NOMO-1 treated with dmso at 0.1 percent for 144 hours (cell line): ENCODE results near the gene ABCC10.
A peak's percentile ranks its signal among the peaks of the same experiment; 100 is the strongest.
"Not testable (repeated sequence)": the region's sequence is repeated elsewhere in the genome, so short reads cannot be mapped to it uniquely, and the experiment has no call there.

Experiments
- DNase-seq: peaks from one replicate; lab custom pipeline; 2025; ENCODE audit not compliant: unreplicated experiment; lab: John Stamatoyannopoulos, UW

ABCC10 gene, protein sequence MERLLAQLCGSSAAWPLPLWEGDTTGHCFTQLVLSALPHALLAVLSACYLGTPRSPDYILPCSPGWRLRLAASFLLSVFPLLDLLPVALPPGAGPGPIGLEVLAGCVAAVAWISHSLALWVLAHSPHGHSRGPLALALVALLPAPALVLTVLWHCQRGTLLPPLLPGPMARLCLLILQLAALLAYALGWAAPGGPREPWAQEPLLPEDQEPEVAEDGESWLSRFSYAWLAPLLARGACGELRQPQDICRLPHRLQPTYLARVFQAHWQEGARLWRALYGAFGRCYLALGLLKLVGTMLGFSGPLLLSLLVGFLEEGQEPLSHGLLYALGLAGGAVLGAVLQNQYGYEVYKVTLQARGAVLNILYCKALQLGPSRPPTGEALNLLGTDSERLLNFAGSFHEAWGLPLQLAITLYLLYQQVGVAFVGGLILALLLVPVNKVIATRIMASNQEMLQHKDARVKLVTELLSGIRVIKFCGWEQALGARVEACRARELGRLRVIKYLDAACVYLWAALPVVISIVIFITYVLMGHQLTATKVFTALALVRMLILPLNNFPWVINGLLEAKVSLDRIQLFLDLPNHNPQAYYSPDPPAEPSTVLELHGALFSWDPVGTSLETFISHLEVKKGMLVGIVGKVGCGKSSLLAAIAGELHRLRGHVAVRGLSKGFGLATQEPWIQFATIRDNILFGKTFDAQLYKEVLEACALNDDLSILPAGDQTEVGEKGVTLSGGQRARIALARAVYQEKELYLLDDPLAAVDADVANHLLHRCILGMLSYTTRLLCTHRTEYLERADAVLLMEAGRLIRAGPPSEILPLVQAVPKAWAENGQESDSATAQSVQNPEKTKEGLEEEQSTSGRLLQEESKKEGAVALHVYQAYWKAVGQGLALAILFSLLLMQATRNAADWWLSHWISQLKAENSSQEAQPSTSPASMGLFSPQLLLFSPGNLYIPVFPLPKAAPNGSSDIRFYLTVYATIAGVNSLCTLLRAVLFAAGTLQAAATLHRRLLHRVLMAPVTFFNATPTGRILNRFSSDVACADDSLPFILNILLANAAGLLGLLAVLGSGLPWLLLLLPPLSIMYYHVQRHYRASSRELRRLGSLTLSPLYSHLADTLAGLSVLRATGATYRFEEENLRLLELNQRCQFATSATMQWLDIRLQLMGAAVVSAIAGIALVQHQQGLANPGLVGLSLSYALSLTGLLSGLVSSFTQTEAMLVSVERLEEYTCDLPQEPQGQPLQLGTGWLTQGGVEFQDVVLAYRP (N-terminal part only)

DNA sequence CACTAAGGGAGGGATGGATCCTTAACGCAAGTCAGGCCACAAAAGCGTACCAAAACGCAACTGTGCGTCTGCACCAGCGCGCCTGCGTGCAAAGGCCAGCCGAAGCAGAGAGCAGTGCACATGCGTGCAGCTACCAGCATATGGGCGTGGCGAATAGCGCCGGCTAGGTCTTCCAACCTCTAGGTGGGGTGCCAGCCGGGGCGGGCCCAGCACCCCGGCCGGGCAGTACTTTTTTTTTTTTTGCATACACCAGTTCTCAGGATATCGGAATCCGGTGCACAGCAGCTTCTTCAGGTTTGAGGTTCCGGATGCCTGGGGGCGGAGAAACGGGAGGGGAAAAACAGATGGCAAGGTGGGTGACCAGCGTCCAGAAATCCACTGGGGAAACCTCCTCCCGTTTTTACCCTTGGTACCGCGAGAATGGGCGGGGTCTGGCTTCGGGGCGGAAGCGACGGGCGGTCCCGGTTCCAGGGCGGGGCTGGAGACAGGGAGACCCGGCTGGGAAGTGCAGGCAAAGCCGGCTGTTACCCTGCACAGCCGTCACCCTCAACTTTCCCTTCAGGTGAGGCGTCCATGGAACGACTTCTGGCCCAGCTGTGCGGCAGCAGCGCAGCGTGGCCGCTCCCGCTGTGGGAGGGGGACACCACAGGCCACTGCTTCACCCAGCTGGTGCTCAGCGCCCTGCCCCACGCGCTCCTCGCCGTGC, at the start of gene ABCC10:
Gene ABCC10, plus strand, starts transcription at position 136 of the 706 bp plus-strand sequence. Its CDS starts 438 bp downstream, at position 574.
- peak; percentile 93 for DNase-seq

DNA sequence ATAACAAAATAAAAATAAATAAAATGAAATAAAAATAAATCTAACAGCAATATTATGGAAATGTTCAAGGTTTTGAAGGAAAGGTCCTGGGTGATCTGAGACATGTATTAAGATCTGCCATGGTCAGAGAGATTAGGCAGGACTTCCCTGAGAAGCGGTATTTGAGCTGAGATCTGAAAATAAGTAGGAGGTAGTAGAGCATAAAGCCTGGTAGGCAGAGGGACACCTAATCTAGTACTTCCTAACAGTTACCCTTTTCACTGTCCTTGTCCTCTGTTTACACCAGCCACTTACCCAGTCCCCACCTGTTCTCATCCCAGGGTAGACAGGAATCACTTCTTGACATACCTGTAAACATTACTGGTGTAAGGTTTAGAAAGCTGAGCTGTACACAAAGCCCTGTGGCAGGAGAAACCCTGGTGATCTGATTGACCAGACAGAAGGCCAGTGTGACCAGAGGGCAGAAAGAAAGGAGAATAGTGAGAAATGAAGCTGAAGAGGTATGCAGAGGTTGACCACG, 49.6 kb upstream of the ABCC10 start:
- no peak for DNase-seq

DNA sequence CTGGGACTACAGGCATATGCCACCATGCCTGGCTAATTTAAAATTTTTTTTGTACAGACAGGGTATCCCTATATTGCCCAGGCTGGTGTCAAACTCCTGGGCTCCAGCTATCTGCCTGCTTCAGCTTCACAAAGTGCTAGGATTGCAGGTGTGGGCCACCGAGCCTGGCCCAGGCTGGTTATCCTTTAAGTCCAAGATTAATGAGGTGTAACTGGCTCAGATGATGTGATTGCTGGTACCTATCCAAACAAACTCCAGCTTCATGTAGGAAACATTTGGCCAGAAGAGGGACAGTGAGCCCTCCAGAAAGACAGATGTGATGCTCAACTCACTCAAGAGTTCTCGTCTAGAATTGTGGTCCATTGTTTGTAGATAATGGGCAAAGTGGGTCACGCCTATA, 48.7 kb upstream of the ABCC10 start:
- no peak for DNase-seq

DNA sequence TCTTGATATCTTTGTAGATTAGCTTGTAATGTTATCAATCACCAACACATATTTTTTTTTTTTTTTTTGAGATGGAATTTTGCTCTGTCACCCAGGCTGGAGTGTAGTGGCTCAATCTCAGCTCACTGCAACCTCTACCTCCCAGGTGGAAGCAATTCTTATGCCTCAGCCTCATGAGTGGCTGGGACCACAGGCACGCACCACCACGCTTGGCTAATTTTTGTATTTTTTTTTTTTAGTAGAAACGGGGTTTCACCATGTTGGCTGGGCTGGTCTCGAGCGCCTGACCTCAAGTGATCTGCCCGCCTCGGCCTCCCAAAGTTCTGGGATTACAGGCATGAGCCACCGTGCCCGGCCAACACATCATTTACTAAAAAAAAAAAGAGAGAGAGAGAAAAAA, 46.5 kb upstream of the ABCC10 start:
- DNase-seq = not testable (repeated sequence)

DNA sequence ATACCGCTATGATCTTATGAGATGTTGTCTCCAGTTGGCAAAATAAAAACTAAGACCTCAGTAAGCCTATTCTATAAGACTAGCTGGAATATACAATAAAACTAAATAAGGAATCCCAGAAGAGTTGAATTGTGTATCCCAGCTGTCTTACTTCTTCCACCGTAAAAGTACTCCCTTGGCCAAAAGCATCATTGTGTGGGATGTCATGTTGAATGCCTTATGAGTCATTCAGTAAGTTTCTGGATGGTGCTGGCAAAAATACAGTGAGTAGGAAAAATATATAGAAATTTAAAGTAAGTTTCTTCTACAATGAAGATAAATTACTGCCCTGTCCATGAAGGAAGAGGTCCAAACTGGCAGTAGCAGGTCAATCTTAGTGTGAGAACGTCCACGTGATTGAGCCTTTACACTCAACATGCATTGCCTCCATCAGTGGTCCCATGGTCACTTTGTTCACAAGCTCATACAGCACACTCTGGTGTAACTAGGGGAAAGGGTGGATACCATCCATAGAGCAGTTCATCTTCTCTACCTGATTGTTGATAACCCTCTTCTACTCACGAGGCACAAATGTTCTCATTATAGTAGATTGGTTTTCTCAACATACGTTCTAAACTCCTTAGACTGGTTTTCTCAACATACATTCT, 44.2 kb upstream of the ABCC10 start:
- no peak for DNase-seq

DNA sequence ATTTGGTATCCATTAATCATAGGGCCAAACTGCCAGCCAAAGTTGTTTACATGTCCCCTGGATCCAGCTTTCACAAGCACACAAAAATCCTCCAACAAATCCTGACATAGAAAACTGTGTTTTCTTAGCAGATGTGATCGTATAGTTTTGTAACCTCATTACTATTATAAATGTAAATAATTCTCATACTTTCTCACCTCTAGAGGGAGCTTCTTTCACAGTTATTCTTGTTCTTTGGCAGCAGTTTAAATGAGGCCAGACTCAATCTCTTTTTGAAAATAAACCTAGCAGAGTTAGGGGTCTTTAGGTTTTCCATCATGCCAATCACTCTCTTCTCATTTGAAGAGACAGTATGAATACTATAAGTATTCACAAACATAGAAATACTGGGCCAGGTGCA, 40.8 kb upstream of the ABCC10 start:
- no peak for DNase-seq

DNA sequence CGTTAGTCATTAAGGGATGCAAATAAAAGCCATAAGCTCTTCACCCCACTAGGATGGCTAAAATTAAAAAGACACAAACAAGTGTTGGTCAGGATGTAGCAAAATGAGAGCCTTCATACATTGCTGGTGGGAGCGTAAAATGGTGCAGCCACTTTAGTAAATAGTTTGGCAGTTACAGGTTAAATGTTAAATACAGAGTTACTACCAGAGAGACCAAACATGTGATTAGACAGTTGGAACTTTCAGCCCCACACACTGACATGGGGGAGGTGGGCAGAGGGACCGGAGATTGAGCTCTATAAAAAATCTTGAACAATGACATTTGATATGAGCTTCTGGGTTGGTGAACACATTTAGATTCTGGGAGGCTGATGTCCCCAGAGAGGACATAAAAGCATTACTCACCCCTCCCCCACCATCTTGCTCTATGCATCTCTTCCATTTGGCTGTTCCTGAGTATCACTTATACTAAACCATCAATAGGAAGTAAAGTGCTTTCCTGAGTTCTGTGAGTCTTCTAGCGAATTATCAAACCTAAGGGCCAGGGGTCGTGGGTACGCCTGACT, 37.5 kb upstream of the ABCC10 start:
- DNase-seq = no peak

DNA sequence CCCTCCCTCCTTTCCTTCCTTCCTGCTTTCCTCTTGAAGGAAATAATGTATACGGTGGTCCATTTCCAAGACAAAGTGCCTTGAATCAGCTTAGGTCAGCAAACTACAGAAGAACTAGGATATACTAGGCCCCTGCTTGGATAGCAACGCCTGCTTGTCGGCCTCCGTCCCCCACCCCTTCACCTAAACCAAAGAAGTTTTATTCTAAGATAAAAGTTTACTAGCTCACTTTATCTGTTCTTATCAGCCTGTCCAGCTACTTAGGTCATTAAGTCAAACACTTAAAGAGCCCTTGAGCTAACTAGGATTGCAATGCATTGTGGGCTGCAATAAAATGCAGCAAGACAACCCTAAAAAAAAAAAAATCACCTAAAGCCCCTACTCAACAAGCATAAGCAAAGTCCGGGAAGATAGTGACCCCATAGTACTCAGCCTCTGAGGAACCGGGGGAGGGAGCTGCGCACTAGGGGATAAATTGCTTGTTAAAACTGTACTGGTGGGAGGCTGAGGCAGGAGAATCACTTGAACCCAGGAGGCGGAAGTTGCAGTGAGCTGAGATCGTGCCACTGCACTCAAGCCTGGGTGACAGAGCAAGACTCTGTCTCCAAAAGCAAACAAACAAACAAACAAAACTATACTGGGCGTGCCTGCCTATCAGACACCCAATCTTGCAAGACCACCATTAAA, 36.4 kb upstream of the ABCC10 start:
- not testable (repeated sequence) for DNase-seq

DNA sequence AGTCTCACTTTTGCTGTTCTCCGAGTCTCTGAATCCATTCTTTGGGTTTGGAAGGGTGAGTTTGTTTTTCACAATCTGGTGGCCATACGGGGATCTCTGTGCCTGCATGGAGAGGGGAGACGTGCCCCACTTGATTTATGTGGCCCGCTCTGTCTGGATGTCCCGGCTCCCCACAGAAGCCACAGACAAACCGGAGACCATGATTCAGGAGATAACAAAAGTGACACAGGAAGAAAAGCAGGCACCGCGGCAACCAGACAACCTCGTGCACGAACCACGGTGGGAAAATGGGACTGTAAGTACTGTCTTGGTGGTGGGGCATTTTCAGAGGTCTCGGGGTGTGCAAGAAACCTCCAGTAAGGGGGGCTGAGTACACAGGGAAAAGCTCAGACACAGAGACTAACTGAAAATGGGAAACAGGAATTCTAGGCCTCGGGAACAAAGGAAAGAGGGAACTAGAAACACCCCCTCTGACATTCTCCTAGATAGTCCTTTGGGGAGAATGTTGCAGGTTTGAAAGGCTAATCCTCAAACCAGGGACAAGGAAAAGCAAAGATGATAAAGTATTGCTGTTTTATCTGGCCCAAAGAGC, 35.8 kb upstream of the ABCC10 start:
- DNase-seq = no peak

DNA sequence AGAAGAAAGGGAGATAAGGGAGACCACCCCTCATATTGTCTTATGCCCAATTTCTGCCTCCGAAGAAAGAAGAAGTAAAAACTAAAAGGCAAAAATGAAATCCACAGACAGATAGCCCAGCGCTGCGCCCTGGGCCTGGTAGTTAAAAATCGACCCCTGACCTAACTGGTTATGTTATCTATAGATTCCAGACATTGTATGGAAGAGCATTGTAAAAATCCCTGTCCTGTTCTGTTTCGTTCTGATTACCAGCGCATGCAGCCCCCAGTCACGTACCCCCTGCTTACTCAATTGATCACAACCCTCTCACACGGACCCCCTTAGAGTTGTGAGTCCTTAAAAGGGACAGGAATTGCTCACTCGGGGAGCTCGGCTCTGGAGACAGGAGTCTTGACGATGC, 34.2 kb upstream of the ABCC10 start:
- DNase-seq = not testable (repeated sequence)

DNA sequence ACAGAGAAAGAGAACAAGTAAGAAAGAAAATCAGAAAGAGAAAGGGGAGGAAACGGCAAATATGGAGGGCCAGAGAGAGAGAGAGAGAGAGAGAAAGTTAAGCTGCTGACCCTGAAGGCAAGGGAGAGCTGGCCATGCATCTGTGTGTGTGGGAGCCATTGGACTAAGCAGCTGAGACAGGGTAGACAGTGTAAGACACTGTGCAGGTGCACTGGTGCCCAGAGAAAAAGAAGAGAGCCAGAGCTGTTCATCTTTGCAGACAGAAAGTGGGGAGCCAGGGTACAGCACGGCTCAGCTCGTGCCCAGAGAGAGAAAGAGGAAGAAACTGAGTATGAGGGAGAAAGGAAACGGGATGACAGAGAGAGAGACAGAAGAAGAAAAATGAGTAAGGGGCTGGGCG, 33.7 kb upstream of the ABCC10 start:
- peak; percentile 24 for DNase-seq

DNA sequence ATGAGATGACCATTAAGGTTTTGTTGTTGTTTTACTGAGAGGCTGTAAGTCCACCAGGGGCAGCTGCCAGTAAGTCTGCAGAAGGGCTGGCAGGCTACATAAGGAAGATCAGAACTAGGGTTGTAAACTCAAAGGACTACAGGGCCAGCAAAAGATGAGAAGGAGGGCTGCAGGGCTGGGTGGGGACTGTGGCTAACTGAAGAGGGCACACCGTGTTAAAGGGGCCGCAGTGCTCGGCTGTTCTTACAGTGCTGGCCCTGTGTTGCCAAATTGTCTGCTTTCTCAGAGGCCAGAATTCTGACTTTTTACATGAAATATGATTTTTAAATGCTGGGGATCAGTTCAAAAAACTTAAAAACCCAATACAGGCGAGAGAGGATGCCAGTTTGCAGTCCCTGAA, 32.4 kb upstream of the ABCC10 start:
- no peak for DNase-seq

DNA sequence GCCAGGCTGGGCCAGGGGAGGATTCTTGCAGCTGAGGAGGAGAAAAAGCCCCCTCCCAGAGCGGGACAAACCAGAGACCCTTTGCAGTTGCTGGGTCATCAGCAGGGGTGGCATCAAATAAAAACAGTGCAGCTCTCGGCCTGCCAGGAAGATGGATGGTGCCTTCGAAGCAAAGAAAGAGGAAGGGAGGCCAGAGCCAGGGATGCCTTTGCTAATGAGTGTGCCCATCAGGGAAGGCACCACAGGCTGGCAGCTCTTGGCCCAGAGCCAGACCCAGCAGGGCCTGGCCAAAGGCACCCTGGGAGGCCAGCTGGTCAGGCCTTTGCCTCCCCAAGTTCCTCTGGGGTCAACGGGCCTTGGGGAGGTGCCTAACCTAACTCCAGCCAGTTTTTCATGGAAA, 31.6 kb upstream of the ABCC10 start:
- no peak for DNase-seq

DNA sequence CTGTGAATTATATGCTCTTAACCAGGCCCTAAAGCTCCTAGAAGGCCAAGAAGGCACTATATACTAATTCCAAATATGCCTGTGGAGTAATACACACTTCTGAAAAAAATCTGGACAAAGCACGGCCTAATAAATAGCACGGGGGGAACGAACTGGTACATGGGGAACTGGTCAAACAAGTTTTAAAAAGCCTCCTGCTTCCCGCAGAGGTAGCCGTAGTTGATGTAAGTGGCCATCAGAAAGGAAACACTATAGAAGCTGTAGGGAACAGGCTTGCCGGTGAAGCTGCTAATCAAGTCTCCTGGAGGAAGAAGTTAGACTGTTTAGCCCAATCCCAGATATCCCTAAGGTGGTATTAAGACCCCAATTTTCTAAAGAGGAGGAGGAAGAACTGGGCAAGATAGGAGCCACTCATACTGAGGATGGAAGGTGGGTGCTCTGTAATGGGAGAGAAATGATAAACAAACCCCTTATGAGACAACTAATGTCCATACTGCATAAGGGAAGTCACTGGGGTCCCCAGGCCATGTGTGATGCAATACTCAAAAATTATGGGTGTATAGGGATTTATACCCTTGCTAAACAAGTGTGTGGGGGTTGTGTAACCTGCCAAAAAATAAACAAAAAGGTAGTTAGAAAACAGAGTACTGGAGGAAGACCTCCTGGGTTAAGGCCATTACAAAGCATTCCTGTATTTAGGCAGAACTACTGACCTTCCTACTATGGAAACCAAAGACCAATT, 30.8 kb upstream of the ABCC10 start:
- no peak for DNase-seq

DNA sequence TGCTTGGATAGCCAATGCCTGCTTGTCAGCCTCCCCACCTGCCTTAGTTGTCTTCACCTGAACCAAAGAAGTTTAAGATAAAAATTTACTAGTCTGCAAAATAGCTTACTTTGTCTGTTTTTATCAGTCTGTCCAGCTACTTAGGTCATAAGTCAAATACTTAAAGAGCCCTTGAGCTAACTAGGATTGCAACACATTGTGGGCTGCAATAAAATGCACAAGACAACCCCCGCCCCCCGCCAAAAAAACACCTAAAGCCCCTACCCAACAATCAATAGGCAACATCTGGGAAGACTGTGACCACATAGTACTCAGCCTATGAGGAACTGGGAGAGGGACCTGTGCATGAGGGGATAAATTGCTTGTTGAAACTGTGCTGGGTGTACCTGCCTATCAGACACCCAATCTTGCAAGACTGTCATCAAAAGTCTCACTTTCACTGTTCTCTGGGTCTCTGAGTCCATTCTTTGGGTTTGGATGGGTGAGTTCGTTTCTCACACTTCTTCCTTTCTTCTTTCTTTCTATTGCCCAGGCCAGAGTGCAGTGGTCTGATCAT, 27.3 kb upstream of the ABCC10 start:
- DNase-seq = no peak

DNA sequence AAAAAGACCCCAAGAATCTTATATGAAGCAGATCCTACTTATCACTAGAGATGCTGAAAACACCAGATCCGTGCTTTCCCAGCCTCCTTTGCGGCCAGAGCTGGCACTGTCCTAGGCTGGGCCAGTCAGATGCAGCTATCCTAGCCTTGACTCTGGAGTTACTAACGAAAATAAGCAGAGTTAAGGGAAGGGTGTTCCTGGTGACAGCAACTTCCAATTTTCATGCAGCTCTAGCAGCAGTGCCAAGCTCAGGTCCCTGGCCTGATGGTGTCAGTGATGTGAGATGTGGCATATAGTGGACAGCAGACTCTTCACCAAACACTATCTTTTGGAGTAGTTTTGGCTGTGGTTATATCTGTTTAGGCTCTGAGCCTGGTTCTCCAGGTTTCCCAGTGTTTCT, 25.6 kb upstream of the ABCC10 start:
- no peak for DNase-seq

DNA sequence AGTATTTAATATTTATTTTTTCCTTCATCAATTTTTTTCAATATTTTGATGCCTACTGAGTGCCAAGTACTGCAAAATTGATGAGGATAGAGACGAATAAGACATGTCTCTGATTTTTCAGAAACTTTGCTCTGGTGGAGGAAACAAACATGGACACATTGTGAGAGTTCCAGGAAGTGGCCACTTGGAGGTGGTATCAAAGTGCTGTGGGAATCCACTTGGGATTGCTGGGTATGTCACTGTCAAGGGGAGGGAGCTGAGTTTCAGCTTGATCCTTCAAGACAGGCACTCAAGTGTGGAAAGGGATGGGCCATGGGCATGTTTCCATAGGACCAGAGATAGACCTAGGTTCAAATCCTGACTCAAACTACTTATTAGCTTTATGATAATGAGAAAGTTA, 24.5 kb upstream of the ABCC10 start:
- DNase-seq = no peak

DNA sequence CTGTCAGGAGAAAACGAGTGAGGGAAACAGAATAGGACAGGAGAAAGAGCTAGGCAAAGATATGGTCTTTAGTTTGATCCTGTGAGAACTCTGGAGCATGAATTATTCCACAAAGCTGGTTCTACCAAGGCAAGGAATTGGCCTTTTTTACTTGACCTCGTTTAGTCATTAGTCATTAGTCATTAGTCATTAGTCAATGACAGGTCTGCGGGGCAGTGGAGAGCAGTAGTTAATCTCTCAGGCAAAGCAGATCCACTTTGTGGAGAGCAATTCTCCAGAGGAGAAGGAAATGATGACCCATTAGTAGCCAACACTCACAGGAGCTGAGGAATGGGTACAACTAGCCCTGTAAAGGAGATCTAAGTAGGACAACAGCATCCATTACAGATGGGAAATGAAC, 22.0 kb upstream of the ABCC10 start:
- no peak for DNase-seq
